Body of pancreas (tissue), 4 donors: ENCODE data around the gene PLIN4. TPM values are rescaled to one million over a fixed set of nuclear protein-coding genes. Genes with fewer than 3 reads are reported as not detected.

Source experiments
- ATAC-seq: fragments of 150-250 bp; one replicate; pipeline ENCODE4 v1.9.1; 2016
- DNase-seq, 4 donors: peaks; one replicate each; pipeline ENCODE4 v3.0.0-alpha.2; 2019
- H3K27ac ChIP-seq, 4 donors: fragments of 200-600 bp; sonication (generic); 1 replicate in 3 of 4; 2 replicates in 1 of 4; pipeline versions ENCODE4 v1.5.1 to v1.6.1; 2016 to 2019; ENCODE audit warnings: mild to moderate bottlenecking in 1 of 4, mixed read lengths in 1 of 4, moderate library complexity in 1 of 4
- H3K27me3 ChIP-seq, 2 donors: fragments of 200-600 bp; sonication (generic); one replicate each; pipeline ENCODE4 v1.6.0; 2016; ENCODE audit warnings: mild to moderate bottlenecking in 1 of 2
- H3K36me3 ChIP-seq, 2 donors: fragments of 200-600 bp; sonication (generic); replicated peaks in 1 of 2; 2 replicates each; pipeline ENCODE4 v1.5.1; 2016; ENCODE audit warnings: low read depth in 2 of 2; ENCODE audit not compliant: insufficient read depth in 1 of 2
- H3K4me1 ChIP-seq: fragments of 200-600 bp; sonication (generic); one replicate; pipeline ENCODE4 v1.6.0; 2016
- H3K4me3 ChIP-seq, 2 donors: fragments of 200-600 bp; sonication (generic); 1 replicate in 1 of 2; 2 replicates in 1 of 2; pipeline ENCODE4 v1.5.1; 2016 to 2019
- H3K9me3 ChIP-seq, 3 donors: fragments of 200-600 bp; sonication (generic); 1 replicate in 2 of 3; 2 replicates in 1 of 3; pipeline ENCODE4 v1.5.1; 2016
- CTCF ChIP-seq, 7 experiments: fragments of 450-650 bp in 4 of 7; fragments of 200-600 bp in 3 of 7; sonication (generic) in 3 of 7; IDR thresholded peaks; one replicate each; pipeline ENCODE4 v1.5.1; 2016 to 2019; ENCODE audit warnings: antibody characterized with exemption in 7 of 7
- POLR2A ChIP-seq, 3 donors: fragments of 450-650 bp; IDR thresholded peaks; one replicate each; pipeline ENCODE4 v1.6.1; 2016; ENCODE audit warnings: antibody characterized with exemption in 3 of 3, mild to moderate bottlenecking in 2 of 3
- WGBS, 2 donors: methylation state at CpG; one replicate each; pipeline ENCODE4 v1.1.5; 2017; 5-methylcytosine and 5-hydroxymethylcytosine counted together
- intact Hi-C: fragments of 100-400 bp; cut with DNase I; formaldehyde crosslinking; loops from one replicate; pipeline ENCODE4 v1.15.1; 2023
- total RNA-seq, 2 donors: library from RNA; depleted of rRNA; stranded (reverse); fragments of >200 nt; gene quantifications; one replicate each; pipeline ENCODE4 v1.1.0, GENCODE V29; 2016

Gene PLIN4
- total RNA-seq, 2 donors from 2014 or later = 18.9 to 125 TPM

GRCh38 chr19:4516939-4517300 lies 1.4 kb downstream of the PLIN4 start:
- TF ChIP-seq CTCF (IDR thresholded peaks at IDR 0.05) (no peak), POLR2A (IDR thresholded peaks at IDR 0.05) (no peak)
- no peak overlapping the region for H3K4me3 ChIP-seq
- H3K4me1 ChIP-seq = peaks cover 9% of the 10 kb centered on the region
- 72 to 100% methylated on average over 4 to 6 of the region's 8 CpGs for WGBS, 2 donors
- H3K9me3 ChIP-seq = no peaks in the 10 kb centered on the region
- no peak for DNase-seq
- H3K27me3 ChIP-seq = no peaks in the 10 kb centered on the region
- no peak for ATAC-seq
- H3K27ac ChIP-seq = no peak overlapping the region
- no peaks in the 10 kb centered on the region for H3K36me3 ChIP-seq
- intact Hi-C loops = no loop called here

GRCh38 chr19:4516199-4516938 lies 1.9 kb downstream of the PLIN4 start:
- intact Hi-C loops = no loop called here
- peaks cover 9% of the 10 kb centered on the region for H3K4me1 ChIP-seq
- H3K27ac ChIP-seq = no peak overlapping the region
- no peak for TF ChIP-seq CTCF (IDR thresholded peaks at IDR 0.05)
- no peak for TF ChIP-seq POLR2A (IDR thresholded peaks at IDR 0.05)
- no peak overlapping the region for H3K4me3 ChIP-seq
- H3K9me3 ChIP-seq = no peaks in the 10 kb centered on the region
- no peak for ATAC-seq
- DNase-seq = no peak
- WGBS, 2 donors = 82 to 89% methylated on average over 11 to 14 of the region's 14 CpGs
- H3K36me3 ChIP-seq = no peaks in the 10 kb centered on the region
- H3K27me3 ChIP-seq = no peaks in the 10 kb centered on the region

GRCh38 chr19:4515732-4516131 lies 2.6 kb downstream of the PLIN4 start:
- Histone ChIP-seq H3K36me3 (no peaks in the 10 kb centered on the region), H3K4me3 (no peak overlapping the region), H3K9me3 (no peaks in the 10 kb centered on the region), H3K27ac (no peak overlapping the region), H3K27me3 (no peaks in the 10 kb centered on the region), H3K4me1 (peaks cover 9% of the 10 kb centered on the region)
- WGBS, 2 donors = 90 to 96% methylated on average over 4 to 5 of the region's 5 CpGs
- intact Hi-C loops = no loop called here
- DNase-seq (no peak), ATAC-seq (no peak)
- TF ChIP-seq CTCF (IDR thresholded peaks at IDR 0.05) = no peak
- TF ChIP-seq POLR2A (IDR thresholded peaks at IDR 0.05) = no peak

- H3K4me1 ChIP-seq = peaks cover 1% of the 10 kb centered on the region
- H3K9me3 ChIP-seq = no peaks in the 10 kb centered on the region
- no peaks in the 10 kb centered on the region for H3K36me3 ChIP-seq
- WGBS, 2 donors = 89 to 97% methylated on average over 5 to 16 of the region's 17 CpGs
- H3K27ac ChIP-seq = no peak overlapping the region
- intact Hi-C loops = no loop called here
- DNase-seq = no peak
- TF ChIP-seq POLR2A (IDR thresholded peaks at IDR 0.05) = no peak
- TF ChIP-seq CTCF (IDR thresholded peaks at IDR 0.05) = no peak
- H3K27me3 ChIP-seq = no peaks in the 10 kb centered on the region
- H3K4me3 ChIP-seq = no peak overlapping the region
- ATAC-seq = no peak
Observed at GRCh38 chr19:4513248-4513647, 5.0 kb downstream of the PLIN4 start.

GRCh38 chr19:4512070-4512469 lies 6.2 kb downstream of the PLIN4 start:
- Histone ChIP-seq H3K4me1 (no peaks in the 10 kb centered on the region), H3K27ac (no peak overlapping the region), H3K4me3 (no peak overlapping the region), H3K9me3 (no peaks in the 10 kb centered on the region), H3K27me3 (no peaks in the 10 kb centered on the region), H3K36me3 (no peaks in the 10 kb centered on the region)
- WGBS, 2 donors = 83 to 90% methylated on average over 8 to 17 of the region's 17 CpGs
- intact Hi-C loops = no loop called here
- TF ChIP-seq CTCF (IDR thresholded peaks at IDR 0.05) (no peak), POLR2A (IDR thresholded peaks at IDR 0.05) (no peak)
- ATAC-seq (no peak), DNase-seq (no peak)
